D721Med (cell line): Measurements from ENCODE around the gene RBMS2.

ENCODE experiments used
- DNase-seq: peaks from one replicate; pipeline ENCODE4 v3.0.0; 2011; ENCODE audit warnings: low spot score; ENCODE audit not compliant: insufficient read length
- FAIRE-seq: peaks from 2 replicates; lab custom pipeline; 2011; peaks lifted over from hg19 to GRCh38; lab: Jason Lieb, UNC
- TF ChIP-seq, protein P1 (sequence below): IDR thresholded peaks from 2 replicates; pipeline ENCODE4 v1.5.1; 2012; ENCODE audit warnings: mild to moderate bottlenecking, control low read depth; ENCODE audit not compliant: insufficient read depth; ENCODE audit errors: missing control alignments

Gene RBMS2

DNA sequence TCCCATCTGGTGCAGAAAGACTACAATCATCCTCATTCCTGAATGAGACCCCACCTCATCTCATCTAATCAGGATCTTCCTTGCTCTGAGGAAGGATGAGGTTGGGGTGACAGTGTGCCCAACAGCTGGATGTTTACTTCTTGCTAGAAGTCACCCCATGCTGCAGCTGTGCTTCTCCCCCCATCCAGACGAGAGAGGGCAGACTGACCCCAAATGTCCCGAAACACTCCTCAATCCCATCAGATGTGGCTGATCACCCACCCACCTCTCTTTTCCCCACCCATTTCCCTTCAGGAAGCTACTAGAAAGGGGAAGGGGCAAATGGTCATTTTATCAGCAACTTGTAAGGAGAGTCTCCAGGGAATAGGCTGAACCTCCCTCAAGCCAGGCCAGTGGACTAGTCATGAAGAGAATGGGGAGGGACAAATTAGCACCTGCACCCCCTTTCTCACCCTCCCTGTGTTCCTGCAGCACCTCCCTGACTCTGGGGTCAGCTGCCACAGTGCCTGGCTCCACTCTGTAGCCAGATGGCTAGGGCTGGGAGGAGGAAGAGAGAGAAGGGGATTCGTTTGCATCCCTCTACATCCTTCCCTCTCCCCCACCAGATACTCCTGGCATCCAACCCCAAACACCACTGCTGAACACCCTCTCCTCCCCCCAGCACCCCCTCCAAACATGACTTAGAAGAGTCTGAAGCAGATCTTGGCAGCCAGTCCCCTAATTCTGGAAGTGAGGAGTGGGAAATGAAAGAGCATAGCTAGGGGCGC is 111.3 kb downstream of the RBMS2 start:
- no peak for FAIRE-seq
- DNase-seq, result no peak
- TF ChIP-seq, protein P1, sequence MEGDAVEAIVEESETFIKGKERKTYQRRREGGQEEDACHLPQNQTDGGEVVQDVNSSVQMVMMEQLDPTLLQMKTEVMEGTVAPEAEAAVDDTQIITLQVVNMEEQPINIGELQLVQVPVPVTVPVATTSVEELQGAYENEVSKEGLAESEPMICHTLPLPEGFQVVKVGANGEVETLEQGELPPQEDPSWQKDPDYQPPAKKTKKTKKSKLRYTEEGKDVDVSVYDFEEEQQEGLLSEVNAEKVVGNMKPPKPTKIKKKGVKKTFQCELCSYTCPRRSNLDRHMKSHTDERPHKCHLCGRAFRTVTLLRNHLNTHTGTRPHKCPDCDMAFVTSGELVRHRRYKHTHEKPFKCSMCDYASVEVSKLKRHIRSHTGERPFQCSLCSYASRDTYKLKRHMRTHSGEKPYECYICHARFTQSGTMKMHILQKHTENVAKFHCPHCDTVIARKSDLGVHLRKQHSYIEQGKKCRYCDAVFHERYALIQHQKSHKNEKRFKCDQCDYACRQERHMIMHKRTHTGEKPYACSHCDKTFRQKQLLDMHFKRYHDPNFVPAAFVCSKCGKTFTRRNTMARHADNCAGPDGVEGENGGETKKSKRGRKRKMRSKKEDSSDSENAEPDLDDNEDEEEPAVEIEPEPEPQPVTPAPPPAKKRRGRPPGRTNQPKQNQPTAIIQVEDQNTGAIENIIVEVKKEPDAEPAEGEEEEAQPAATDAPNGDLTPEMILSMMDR, result no peak

DNA sequence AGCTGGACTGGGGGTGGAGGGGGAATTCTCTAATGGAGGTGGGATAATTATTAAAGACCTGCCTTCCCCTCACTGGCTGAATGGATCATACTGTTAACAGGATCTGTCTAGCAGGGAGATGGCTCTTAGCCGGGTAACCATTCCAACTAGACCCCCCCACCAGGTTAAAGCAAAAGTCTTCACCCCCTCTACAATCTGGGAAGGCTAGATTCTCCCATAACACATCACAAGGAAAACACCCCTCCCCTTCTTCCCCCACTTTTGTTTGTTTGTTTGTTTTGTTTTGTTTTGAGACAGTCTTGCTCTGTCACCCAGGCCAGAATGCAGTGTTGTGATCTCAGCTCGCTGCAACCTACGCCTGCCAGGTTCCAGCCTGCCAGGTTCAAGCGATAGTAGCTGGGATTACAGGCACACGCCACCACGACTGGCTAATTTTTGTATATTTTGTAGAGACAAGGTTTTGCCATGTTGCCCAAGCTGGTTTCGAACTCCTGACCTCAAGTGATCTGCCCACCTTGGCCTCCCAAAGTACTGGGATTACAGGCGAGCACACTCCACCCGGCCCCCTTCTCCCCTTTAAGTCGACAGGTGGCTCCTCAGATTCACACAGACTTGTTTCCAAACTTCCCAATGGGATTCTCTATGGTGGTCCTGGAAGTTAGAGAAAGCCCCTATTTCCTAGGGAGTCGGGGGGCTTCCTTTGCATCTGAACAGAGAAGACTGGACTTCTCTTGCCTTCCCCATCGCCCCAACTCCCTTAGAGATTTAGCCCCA is 112.0 kb downstream of the RBMS2 start:
- TF ChIP-seq, protein P1, result no peak
- FAIRE-seq, result no peak

DNA sequence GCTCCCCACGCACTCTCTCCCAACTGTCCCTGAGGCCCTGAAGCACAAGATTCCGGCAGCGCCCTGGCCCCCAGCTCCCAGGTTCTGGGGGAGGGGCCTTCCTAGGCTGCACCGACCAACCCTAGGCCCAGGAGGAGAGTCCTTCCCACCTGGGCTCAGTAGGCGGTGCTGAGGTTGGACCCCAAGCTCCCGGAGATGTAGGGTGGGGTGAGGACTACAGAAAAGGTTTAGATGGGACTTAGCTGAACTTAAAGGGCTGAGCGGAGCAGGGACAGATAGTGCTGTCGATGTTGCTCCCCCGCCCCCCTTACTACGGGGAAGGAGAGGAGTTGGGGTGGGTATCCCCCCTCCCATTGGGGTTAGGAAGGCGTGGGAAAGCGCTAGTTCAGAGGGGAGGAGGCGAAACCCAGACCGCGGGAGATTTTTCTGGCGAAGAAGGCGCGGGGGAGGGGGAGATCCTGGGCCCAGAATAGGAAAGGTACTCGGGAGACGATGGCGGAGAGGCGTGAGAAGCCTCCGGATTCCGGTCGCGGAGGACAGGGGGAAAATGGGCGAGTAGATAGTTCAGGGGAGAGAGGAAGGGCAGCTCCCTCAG is 112.7 kb downstream of the RBMS2 start:
- DNase-seq (no peak), FAIRE-seq (no peak)
- TF ChIP-seq, protein P1, result no peak

More for the DNA sequence above, 112.0 kb downstream of the RBMS2 start:
- DNase-seq, result no peak

DNA sequence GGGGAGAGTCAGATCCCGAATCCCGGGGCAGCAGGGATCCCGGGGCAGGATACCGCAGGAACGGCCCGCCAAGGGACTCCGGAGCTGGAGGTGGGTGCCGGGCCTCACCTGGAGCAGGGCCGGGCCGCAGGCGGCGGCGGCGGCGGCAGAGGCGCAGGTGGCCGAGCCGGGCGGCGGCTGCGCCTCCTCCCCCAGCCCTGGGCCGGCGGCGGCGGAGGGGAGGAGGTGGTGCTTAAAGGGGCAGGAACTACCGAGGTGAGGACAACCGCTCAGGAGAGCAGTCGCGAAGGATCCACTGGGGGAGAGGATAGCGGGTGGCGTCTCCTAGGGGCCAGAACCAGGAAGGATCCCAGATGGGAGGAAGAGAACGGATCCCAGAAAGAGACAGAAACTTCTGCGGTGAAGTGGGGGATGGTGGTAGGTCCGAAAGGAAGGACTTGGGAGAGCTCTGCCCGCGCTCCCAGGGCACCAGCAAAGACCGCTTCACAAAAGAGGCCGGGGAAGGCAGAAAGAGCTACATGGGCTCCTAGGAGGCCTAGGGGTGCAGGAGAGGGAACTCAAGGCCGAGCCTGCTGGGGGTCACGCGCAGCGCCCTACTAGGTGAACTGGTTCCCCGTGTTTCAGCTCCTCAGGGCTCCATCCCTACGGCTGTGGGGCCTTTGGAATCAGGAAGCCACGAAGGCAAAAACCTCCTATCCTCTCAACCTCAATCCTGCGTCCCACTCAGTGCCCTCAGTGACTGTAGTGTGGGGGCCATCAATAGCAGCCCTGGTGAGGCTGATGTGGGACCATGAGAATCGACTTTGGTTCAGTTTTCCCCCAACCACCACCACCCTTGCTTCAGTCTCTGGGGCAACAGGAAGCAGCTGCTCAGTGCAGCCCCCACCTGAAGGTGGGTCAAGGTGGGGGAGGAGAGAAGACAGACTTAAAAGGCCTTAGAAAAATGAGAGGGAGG is 113.5 kb downstream of the RBMS2 start:
- TF ChIP-seq, protein P1, result peak; percentile 52
- no peak for FAIRE-seq
- DNase-seq, result no peak

DNA sequence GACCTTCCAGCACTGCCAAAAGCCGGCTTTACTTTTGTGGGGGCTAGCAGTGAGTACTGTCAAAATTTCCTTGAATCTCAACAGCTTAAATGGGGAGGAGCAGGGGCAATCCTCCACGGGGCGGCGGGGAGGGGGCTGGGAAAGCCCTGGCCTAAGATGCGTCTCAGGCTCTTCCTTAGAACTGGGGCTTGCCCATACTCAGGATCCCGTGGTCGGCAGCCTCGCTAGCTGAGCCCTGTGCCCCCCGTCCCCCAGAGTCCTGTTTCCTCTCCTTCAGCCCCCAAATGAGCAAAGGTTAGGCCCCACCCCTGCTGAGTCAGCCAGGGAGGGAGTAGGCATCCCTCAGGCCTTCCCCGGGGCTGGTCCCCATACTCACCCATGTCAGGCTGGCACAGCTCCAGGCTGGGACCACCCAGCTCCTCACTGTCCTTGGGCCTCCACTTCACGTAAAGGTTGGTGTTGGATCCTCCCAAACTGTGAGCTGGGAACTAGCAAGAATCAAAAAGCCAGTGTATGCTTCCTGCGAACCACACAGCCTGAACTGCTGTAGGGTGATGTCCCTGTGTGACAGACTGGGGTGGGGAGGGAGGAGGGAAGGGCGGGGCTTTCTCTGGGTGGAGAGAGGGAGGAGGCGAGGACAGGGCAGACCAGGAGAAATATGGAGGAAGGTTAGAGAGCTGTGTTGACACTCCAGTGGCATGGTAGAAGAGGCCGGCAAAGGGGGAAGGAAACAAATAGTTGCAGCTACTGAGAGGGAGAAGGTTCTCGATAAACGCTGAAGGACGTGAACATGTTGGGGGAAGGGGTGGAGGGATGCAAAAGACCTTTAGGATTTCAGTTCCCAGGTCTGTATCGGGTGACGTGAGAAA is 114.4 kb downstream of the RBMS2 start:
- no peak for DNase-seq
- TF ChIP-seq, protein P1, result no peak
- no peak for FAIRE-seq
